T-helper 22 cell (primary cell): ENCODE results near the gene KRTAP9-7.

ENCODE experiments used
- DNase-seq: peaks from one replicate; pipeline ENCODE4 v3.0.0-alpha.2; 2020; ENCODE audit warnings: low read depth

Gene KRTAP9-7

DNA sequence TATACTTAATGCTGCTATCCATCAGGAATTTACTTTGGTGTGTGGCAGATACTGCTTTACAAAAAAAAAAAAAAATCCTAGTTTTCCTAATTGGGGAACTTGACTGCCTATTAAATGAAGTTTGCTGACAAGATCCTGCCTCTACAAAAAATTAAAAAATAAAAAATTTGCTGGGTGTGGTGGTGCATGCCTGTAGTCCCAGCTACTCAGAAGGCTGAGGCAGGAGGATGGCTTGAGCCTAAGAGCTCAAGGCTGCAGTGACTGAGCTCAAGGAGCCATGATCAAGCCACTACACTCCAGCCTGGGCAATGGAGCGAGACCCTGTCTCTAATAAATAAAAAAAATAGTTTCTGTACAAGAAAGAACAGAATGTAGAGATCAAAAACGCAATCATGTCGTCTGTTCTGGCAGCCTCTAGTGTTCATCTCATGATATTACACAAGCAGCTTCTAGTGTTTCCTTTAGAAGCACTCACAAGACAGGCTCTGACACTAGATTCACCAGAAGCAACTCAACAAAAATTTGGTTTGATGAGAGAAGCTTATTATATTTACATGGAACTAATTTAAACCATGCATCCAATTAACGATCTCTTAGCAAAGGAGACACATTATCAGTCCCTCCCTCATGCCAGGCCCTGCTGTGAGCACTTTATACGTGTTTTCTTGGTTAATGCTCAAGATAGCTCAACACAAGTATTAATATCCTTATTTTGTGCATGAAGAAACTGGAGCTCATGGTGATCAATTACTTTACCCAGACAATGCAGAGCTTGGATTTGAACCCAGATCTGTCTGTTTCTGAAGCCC, 46.8 kb downstream of the KRTAP9-7 start:
- no peak for DNase-seq

- no peak for DNase-seq
These were observed 47.7 kb downstream of the KRTAP9-7 start for GRCh38 chr17:41322903-41323895.

DNA sequence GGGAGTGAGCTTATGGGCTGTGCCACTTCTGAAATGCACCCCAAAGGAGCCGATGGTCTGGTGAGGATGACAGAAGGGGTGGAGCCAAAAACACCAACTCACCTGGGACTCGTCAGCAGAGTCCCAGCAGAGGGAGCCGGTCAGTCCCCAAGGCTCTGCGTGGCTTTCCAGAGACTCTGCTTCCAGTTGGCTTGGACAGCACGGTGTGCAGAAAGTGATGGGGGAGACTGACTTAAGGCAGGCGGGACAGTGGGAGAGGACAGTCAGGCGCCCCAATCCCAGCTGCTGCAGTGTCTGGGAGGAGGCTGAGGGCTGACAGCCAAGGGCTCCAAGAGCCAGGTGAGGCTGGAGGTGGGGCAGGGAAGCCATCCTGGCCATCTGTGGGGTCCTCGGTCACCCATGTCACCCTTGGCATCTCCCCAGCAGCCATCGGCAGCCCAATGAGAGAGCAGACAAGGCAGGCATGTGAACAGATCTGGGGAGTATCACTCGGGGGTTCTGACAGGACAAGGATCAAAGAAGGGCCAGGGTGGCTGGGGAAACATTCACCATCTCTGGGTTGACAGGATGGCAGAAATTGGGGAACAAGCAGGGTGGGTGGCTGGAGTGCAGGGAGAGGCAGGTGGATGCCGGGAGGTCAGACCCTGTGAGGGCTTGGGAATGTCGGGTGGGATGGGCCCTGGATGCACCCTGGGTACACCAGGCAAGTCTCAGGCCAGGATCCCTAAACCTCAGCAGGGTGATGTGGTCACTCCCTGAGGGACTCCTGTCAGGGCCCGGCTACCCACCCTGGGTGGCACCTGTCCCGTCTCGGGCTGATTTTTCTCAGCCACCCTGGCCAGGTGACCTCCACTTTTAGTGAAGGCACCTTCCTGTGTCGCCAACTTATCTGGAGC, 48.9 kb downstream of the KRTAP9-7 start:
- no peak for DNase-seq

DNA sequence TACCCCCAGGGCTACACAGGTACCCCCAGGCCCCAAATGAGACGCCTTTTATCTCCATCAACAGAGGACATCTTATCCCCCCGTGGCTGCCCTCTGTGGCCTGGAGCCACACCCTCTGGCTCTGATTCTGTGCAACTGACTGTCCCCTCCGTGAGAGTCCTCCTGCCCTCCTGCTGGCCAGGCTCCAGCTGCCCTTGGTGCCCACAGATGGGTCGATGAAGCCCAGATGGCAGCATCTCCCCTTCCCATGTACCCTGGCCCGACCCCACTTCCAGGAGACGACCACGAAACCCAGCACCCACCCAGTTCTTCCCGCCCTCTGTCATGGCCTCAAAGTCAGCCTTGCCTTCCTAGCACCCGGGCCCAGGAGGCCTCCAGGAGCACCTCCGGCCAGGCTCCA, 49.6 kb downstream of the KRTAP9-7 start:
- no peak for DNase-seq

GRCh38 chr17:41325611-41326010, 50.1 kb downstream of the KRTAP9-7 start:
- DNase-seq = no peak
